GM12878 (cell line): ENCODE measurements around the gene SHROOM3. TPM values are rescaled to one million over a fixed set of nuclear protein-coding genes. Genes with fewer than 3 reads are reported as not detected.

Experiments used
- ATAC-seq: fragments of 200-7000 bp; cut with Tn5 transposase; 3 replicates; pipeline ENCODE4 v1.9.1; 2020; ENCODE audit warnings: mild to moderate bottlenecking, moderate library complexity
- BruUV-seq: library from RNA; stranded (reverse); fragments of 400-500 nt; replicated peaks from 2 replicates; lab custom pipeline; 2021; lab: Mats Ljungman, UMichigan
- CTCF ChIA-PET: fragments of 300-600 bp; sonication (Branson Sonifier 250); formaldehyde crosslinking; extraction: SDS; loops from one replicate; lab custom pipeline; 2021; ENCODE audit warnings: inconsistent platforms; lab: Yijun Ruan, JAX
- POLR2A ChIA-PET: fragments of 350-600 bp; formaldehyde crosslinking; extraction: SDS; loops from one replicate; lab custom pipeline; 2021; ENCODE audit warnings: inconsistent platforms; lab: Charles Lee
- RAD21 ChIA-PET: fragments of 300-600 bp; sonication (Branson Sonifier 250); formaldehyde crosslinking; loops from one replicate; lab custom pipeline; 2023; ENCODE audit warnings: antibody characterized with exemption; ENCODE audit not compliant: unreplicated experiment; lab: Charles Lee
- SMC1A ChIA-PET: fragments of 300-600 bp; sonication (Branson Sonifier 250); formaldehyde crosslinking; loops from one replicate; lab custom pipeline; 2023; ENCODE audit not compliant: unreplicated experiment, uncharacterized antibody; lab: Charles Lee
- DNase-seq: peaks from one replicate; pipeline ENCODE4 v3.0.0-alpha.2; 2011; ENCODE audit warnings: low read depth, low spot score
- FAIRE-seq: peaks from 3 replicates; lab custom pipeline; 2011; peaks lifted over from hg19 to GRCh38; lab: Jason Lieb, UNC
- H2AFZ ChIP-seq: 2 replicates; pipeline ENCODE4 v1.6.0; 2011; ENCODE audit warnings: low read depth, low read length, control low read depth; ENCODE audit not compliant: control insufficient read depth
- H3K27ac ChIP-seq: 2 replicates; pipeline ENCODE4 v1.5.1; 2011; ENCODE audit warnings: control low read depth; ENCODE audit not compliant: control insufficient read depth, insufficient read depth
- H3K27me3 ChIP-seq, 2 experiments: replicated peaks in 1 of 2; 2 replicates each; pipeline versions ENCODE4 v1.6.0 to v1.6.1; 2011; ENCODE audit warnings: low read length in 1 of 2; ENCODE audit not compliant: control insufficient read depth in 2 of 2, insufficient read depth in 2 of 2
- H3K36me3 ChIP-seq, 2 experiments: 2 replicates each; pipeline ENCODE4 v1.5.1; 2011; ENCODE audit warnings: low read length in 1 of 2; ENCODE audit not compliant: control insufficient read depth in 2 of 2, insufficient read depth in 2 of 2
- H3K4me1 ChIP-seq: 2 replicates; pipeline ENCODE4 v1.6.1; 2011; ENCODE audit warnings: mild to moderate bottlenecking, low read length, moderate library complexity, mixed read lengths; ENCODE audit not compliant: control insufficient read depth, insufficient read depth
- H3K4me2 ChIP-seq: 2 replicates; pipeline ENCODE4 v1.6.0; 2011; ENCODE audit warnings: control low read depth; ENCODE audit not compliant: control insufficient read depth, insufficient read depth
- H3K4me3 ChIP-seq: fragments of 200-600 bp; sonication (generic); 2 replicates; pipeline ENCODE4 v1.5.1; 2016
- H3K79me2 ChIP-seq: 2 replicates; pipeline ENCODE4 v1.6.0; 2011; ENCODE audit warnings: low read length; ENCODE audit not compliant: control insufficient read depth, insufficient read depth
- H3K9ac ChIP-seq: 2 replicates; pipeline ENCODE4 v1.8.0; 2011; ENCODE audit warnings: low read length, control low read depth, mixed read lengths; ENCODE audit not compliant: control insufficient read depth, insufficient read depth
- H3K9me3 ChIP-seq: replicated peaks from 3 replicates; pipeline ENCODE4 v1.5.1; 2011; ENCODE audit warnings: mild to moderate bottlenecking, low read length; ENCODE audit not compliant: control insufficient read depth, insufficient read depth
- H4K20me1 ChIP-seq: 2 replicates; pipeline ENCODE4 v1.6.0; 2011; ENCODE audit not compliant: control insufficient read depth, insufficient read depth
- E2F4 ChIP-seq: IDR thresholded peaks from 2 replicates; pipeline ENCODE4 v1.6.1; 2012; ENCODE audit warnings: low read depth, low read length, improper control_type of control experiment
- EP300 ChIP-seq, 2 experiments: fragments of 150-350 bp in 1 of 2; IDR thresholded peaks; 2 replicates each; pipeline ENCODE4 v1.6.1; 2011 to 2012; ENCODE audit warnings: low read depth in 2 of 2, low read length in 2 of 2, borderline replicate concordance in 1 of 2, improper control_type of control experiment in 1 of 2, inconsistent platforms in 1 of 2; ENCODE audit not compliant: control insufficient read depth in 1 of 2
- FOXM1 ChIP-seq: IDR thresholded peaks from 2 replicates; pipeline ENCODE4 v1.6.1; 2012; ENCODE audit warnings: low read depth, mild to moderate bottlenecking, inconsistent platforms, low read length, moderate library complexity
- MEF2B ChIP-seq: fragments of 450-650 bp; IDR thresholded peaks from 2 replicates; pipeline ENCODE4 v1.6.1; 2018; ENCODE audit warnings: mild to moderate bottlenecking, moderate library complexity; ENCODE audit not compliant: partially characterized antibody, poor library complexity, severe bottlenecking
- NBN ChIP-seq: fragments of 450-650 bp; IDR thresholded peaks from 2 replicates; pipeline ENCODE4 v1.6.1; 2016
- PAX5 ChIP-seq: IDR thresholded peaks from 2 replicates; pipeline ENCODE4 v1.6.1; 2011; ENCODE audit warnings: low read depth, low read length, borderline replicate concordance
- RAD21 ChIP-seq: IDR thresholded peaks from 2 replicates; pipeline ENCODE4 v1.6.1; 2011; ENCODE audit warnings: mild to moderate bottlenecking, low read depth, low read length, moderate library complexity; ENCODE audit not compliant: insufficient read depth
- RBBP5 ChIP-seq: fragments of 200-600 bp; sonication (generic); conservative IDR thresholded peaks from 2 replicates; pipeline ENCODE4 v1.6.1; 2016
- SMC3 ChIP-seq: IDR thresholded peaks from 2 replicates; pipeline ENCODE4 v1.6.1; 2011; ENCODE audit warnings: low read length, improper control_type of control experiment, borderline replicate concordance
- STAT1 ChIP-seq: fragments of 450-650 bp; conservative IDR thresholded peaks from 2 replicates; pipeline ENCODE4 v1.6.1; 2014; ENCODE audit warnings: antibody characterized with exemption, mild to moderate bottlenecking
- TCF12 ChIP-seq: IDR thresholded peaks from 2 replicates; pipeline ENCODE4 v1.6.1; 2011; ENCODE audit warnings: low read depth, mild to moderate bottlenecking, low read length
- YY1 ChIP-seq: IDR thresholded peaks from 2 replicates; pipeline ENCODE4 v1.6.1; 2011; ENCODE audit warnings: low read depth, mild to moderate bottlenecking, low read length
- ZNF384 ChIP-seq: IDR thresholded peaks from 2 replicates; pipeline ENCODE4 v1.6.1; 2012; ENCODE audit warnings: low read depth, mild to moderate bottlenecking, low read length, improper control_type of control experiment, borderline replicate concordance
- WGBS: methylation state at CpG from one replicate; pipeline ENCODE4 v1.1.6; 2016; ENCODE audit warnings: low lambda C conversion rate; ENCODE audit not compliant: insufficient replicate concordance, insufficient coverage; ENCODE audit errors: missing lambda C conversion rate; 5-methylcytosine and 5-hydroxymethylcytosine counted together
- in situ Hi-C: fragments of 300-500 bp; cut with MboI; formaldehyde crosslinking; loops from 9 replicates; pipeline ENCODE4 v1.14.3; 2018; ENCODE audit warnings: mixed read lengths
- intact Hi-C: fragments of 100-400 bp; cut with micrococcal nuclease; formaldehyde crosslinking; loops from one replicate; pipeline ENCODE4 v1.14.2; 2022; ENCODE audit not compliant: unreplicated experiment
- polyA plus RNA-seq, 11 experiments: library from polyadenylated mRNA; depleted of rRNA in 4 of 11; unstranded in 6 of 11; stranded (reverse) in 5 of 11; fragments of >200 nt; fragmentation: Nextera tagmentation in 4 of 11; fragmentation: Illumina TruSeq in 1 of 11; extraction: Ambion mirVana in 4 of 11; extraction: Trizol in 1 of 11; gene quantifications; 1 replicate in 1 of 11; 2 replicates in 10 of 11; pipeline versions ENCODE4 v1.2.1 to v1.2.3, GENCODE V29; 2011 to 2016; ENCODE audit warnings: inconsistent platforms in 2 of 11, missing spikeins in 2 of 11, low read depth in 1 of 11
- total RNA-seq, 4 experiments: library from RNA; depleted of rRNA in 3 of 4; stranded (reverse); fragments of >200 nt in 3 of 4; fragmentation: Illumina TruSeq in 1 of 4; extraction: Trizol in 1 of 4; gene quantifications; 2 replicates each; pipeline versions ENCODE4 v1.2.1 to v1.2.3, GENCODE V29; 2013 to 2021
- TF ChIP-seq, protein P1 (sequence below), 3 experiments: IDR thresholded peaks in 2 of 3; conservative IDR thresholded peaks in 1 of 3; 2 replicates each; pipeline ENCODE4 v1.5.1; 2011; ENCODE audit warnings: low read depth in 3 of 3, low read length in 3 of 3, mild to moderate bottlenecking in 3 of 3, control low read depth in 2 of 3, moderate library complexity in 2 of 3, inconsistent platforms in 1 of 3, mixed read lengths in 1 of 3; ENCODE audit not compliant: control insufficient read depth in 2 of 3, insufficient read depth in 1 of 3; ENCODE audit errors: extremely low read depth in 1 of 3

Gene SHROOM3
- total and polyA plus RNA-seq, 10 of the 15 experiments (the other 5 are each of a cell fraction or from before 2014, with no cell fraction given), result under 0.01 to 0.29 (median 0.08) TPM; not detected in 1

DNA sequence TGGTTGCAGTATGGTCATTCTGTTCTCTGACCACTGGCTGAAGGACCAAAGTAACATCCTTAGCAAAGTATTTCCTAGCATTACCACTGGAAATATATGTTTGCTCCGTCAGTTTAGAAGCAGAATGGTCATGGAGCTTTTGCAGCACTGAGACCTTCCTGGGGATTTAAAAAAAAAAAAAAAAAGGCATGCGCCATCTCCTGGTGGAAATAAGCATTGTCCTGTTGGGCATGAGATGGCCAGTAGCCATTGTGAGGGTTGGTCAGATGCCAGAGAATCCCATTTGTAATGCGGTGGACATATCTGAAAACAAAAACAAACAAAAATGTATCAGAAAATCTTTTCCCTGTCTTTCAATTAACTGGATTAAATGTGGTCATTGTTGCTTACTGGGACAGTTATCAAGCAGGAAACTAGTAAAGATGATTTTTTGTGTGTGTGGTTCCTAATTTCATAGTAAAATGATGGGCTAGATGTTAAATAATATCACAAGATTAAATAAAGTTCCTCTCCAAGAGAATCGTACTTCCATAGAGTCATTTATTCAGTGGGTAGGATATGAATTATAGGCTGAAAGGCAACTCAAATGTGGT, 323.4 kb downstream of the SHROOM3 start:
- no peaks in the 10 kb centered on the region for H3K79me2 ChIP-seq
- peak overlapping the region; percentile 22; the same call in 1 of the 2 replicates for H3K27ac ChIP-seq
- RAD21 ChIA-PET, result no interaction called here
- no TSS peak for BruUV-seq
- in situ Hi-C loops, result no loop called here
- CTCF ChIA-PET, result interaction anchor here (0.6 to 2.0 kb wide), 11 partner anchors 9 to 415 kb away, joined by 3 to 10 read pairs (median 4); no protein-coding TSS in a partner anchor
- POLR2A ChIA-PET, result no interaction called here
- H2AFZ ChIP-seq, result no peak overlapping the region
- no peak for FAIRE-seq
- intact Hi-C loops, result no loop called here
- peak overlapping the region; percentile 31; the same call in 1 of the 2 replicates for H3K4me2 ChIP-seq
- no peak overlapping the region for H3K4me3 ChIP-seq
- no peaks in the 10 kb centered on the region for H4K20me1 ChIP-seq
- peaks cover 0 to 3% of the 10 kb centered on the region in 2 experiments; a peak in 2 of 4 replicates for H3K27me3 ChIP-seq
- no peaks in the 10 kb centered on the region for H3K9me3 ChIP-seq
- peak; percentile 85 for ATAC-seq
- H3K36me3 ChIP-seq, result no peaks in the 10 kb centered on the region
- SMC1A ChIA-PET, result interaction anchor here (1.0 to 1.6 kb wide), 3 partner anchors 13 to 577 kb away, joined by 3 to 4 read pairs (median 3); no protein-coding TSS in a partner anchor
- TF ChIP-seq EP300 (IDR thresholded peaks at IDR 0.05; ENCODE audit: borderline replicate concordance in 1 of 2, control insufficient read depth in 1 of 2, low read depth in 2 of 2, low read length in 2 of 2), result no peak
- peak; percentile 55 for TF ChIP-seq SMC3
- TF ChIP-seq YY1, result peak; percentile 75
- no peak for TF ChIP-seq NBN
- TF ChIP-seq MEF2B, result no peak
- TF ChIP-seq, protein P1, sequence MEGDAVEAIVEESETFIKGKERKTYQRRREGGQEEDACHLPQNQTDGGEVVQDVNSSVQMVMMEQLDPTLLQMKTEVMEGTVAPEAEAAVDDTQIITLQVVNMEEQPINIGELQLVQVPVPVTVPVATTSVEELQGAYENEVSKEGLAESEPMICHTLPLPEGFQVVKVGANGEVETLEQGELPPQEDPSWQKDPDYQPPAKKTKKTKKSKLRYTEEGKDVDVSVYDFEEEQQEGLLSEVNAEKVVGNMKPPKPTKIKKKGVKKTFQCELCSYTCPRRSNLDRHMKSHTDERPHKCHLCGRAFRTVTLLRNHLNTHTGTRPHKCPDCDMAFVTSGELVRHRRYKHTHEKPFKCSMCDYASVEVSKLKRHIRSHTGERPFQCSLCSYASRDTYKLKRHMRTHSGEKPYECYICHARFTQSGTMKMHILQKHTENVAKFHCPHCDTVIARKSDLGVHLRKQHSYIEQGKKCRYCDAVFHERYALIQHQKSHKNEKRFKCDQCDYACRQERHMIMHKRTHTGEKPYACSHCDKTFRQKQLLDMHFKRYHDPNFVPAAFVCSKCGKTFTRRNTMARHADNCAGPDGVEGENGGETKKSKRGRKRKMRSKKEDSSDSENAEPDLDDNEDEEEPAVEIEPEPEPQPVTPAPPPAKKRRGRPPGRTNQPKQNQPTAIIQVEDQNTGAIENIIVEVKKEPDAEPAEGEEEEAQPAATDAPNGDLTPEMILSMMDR (IDR thresholded peaks at IDR 0.05 in 2 of 3, conservative IDR thresholded peaks at IDR 0.05 in 1 of 3; ENCODE audit: control insufficient read depth in 2 of 3, extremely low read depth in 1 of 3, insufficient read depth in 1 of 3, low read depth in 3 of 3, low read length in 3 of 3), result peak; percentile 58 to 78 (median 62)
- TF ChIP-seq TCF12, result no peak
- TF ChIP-seq FOXM1, result no peak
- no peak for TF ChIP-seq RBBP5
- TF ChIP-seq PAX5, result no peak
- peak; percentile 96 for TF ChIP-seq ZNF384
- TF ChIP-seq E2F4, result no peak
- TF ChIP-seq RAD21, result peak; percentile 40
- TF ChIP-seq STAT1, result no peak
- DNase-seq, result no peak
- WGBS, result 1% methylated on average over 4 of the region's 4 CpGs
- peaks cover 15% of the 10 kb centered on the region for H3K4me1 ChIP-seq
- no peak overlapping the region for H3K9ac ChIP-seq
